CD4-positive, alpha-beta T cell treated with Interleukin-15 for 4 hours (primary cell): ENCODE data around the gene SARM1.

Experiments
- DNase-seq: peaks from one replicate; pipeline ENCODE4 v3.0.0-alpha.2; 2020; ENCODE audit warnings: low spot score

SARM1 gene

GRCh38 chr17:28395968-28396367 is 24.5 kb downstream of the SARM1 start:
- DNase-seq, result no peak

- DNase-seq, result no peak
Measured at GRCh38 chr17:28396635-28397239, 25.2 kb downstream of the SARM1 start.

GRCh38 chr17:28397275-28397674 is 25.8 kb downstream of the SARM1 start:
- no peak for DNase-seq

- DNase-seq, result no peak
Measured at GRCh38 chr17:28397687-28398279, 26.3 kb downstream of the SARM1 start.

- DNase-seq, result no peak
Measured at GRCh38 chr17:28398280-28398981, 26.9 kb downstream of the SARM1 start.

GRCh38 chr17:28399808-28400207 is 28.3 kb downstream of the SARM1 start:
- no peak for DNase-seq

- no peak for DNase-seq
Measured at GRCh38 chr17:28402224-28402630, 30.7 kb downstream of the SARM1 start.

- DNase-seq, result no peak
Measured at GRCh38 chr17:28402844-28403243, 31.4 kb downstream of the SARM1 start.

- no peak for DNase-seq
Measured at GRCh38 chr17:28404007-28404406, 32.5 kb downstream of the SARM1 start.

GRCh38 chr17:28404461-28404811 is 32.9 kb downstream of the SARM1 start:
- no peak for DNase-seq

- no peak for DNase-seq
Measured at GRCh38 chr17:28404812-28405570, 33.5 kb downstream of the SARM1 start.

- DNase-seq, result no peak
Measured at GRCh38 chr17:28405632-28406472, 34.4 kb downstream of the SARM1 start, which contains the start of gene SLC46A1. Gene SLC46A1 (minus strand): TSS chr17:28406212. CDS start chr17:28406114, 98 bp downstream.

- DNase-seq, result no peak
Measured at GRCh38 chr17:28406473-28406814, 35.0 kb downstream of the SARM1 start.

- no peak for DNase-seq
Measured at GRCh38 chr17:28407130-28407973, 35.9 kb downstream of the SARM1 start.

- DNase-seq, result no peak
Measured at GRCh38 chr17:28407974-28408306, 36.4 kb downstream of the SARM1 start.

- no peak for DNase-seq
Measured at GRCh38 chr17:28412099-28412498, 40.6 kb downstream of the SARM1 start.

- no peak for DNase-seq
Measured at GRCh38 chr17:28413804-28414203, 42.3 kb downstream of the SARM1 start.

- DNase-seq, result no peak
Measured at GRCh38 chr17:28415886-28416285, 44.4 kb downstream of the SARM1 start.

- peak; percentile 63 for DNase-seq
Measured at GRCh38 chr17:28416703-28417311, 45.3 kb downstream of the SARM1 start.

GRCh38 chr17:28421787-28422305 is 50.4 kb downstream of the SARM1 start:
- no peak for DNase-seq
